ENCODE measurements around the gene PYGO2. TPM values are rescaled to one million over a fixed set of nuclear protein-coding genes. Genes with fewer than 3 reads are reported as not detected.

PYGO2 gene
- total RNA-seq, 1 experiment from 2014 or later, result 33.2 TPM

- Histone ChIP-seq H3K4me3 (peak overlapping the region; percentile 87), H3K36me3 (ENCODE audit: low read depth) (peaks cover 19% of the 10 kb centered on the region; the same call in 1 of the 2 replicates), H3K27ac (peak overlapping the region; percentile 97), H3K9me3 (ENCODE audit: insufficient read depth, low read depth) (no peaks in the 10 kb centered on the region), H2AFZ (no peak overlapping the region), H3K27me3 (ENCODE audit: insufficient read depth, low read depth) (no peaks in the 10 kb centered on the region), H3K9me2 (ENCODE audit: insufficient read depth) (no peaks in the 10 kb centered on the region), H3F3A (ENCODE audit: insufficient read depth, low read depth) (peaks cover 58% of the 10 kb centered on the region), H4K20me1 (ENCODE audit: insufficient read depth) (peaks cover 1% of the 10 kb centered on the region; the same call in 1 of the 2 replicates), H3K4me1 (replicated peaks; ENCODE audit: insufficient read depth) (peaks cover 49% of the 10 kb centered on the region), H3K79me2 (ENCODE audit: low read depth) (peaks cover 57% of the 10 kb centered on the region), H3K4me2 (peak overlapping the region; percentile 93)
- ChIA-PET POLR2A (ENCODE audit: unreplicated experiment) (interaction anchor here (0.6 to 1.7 kb wide), 6 partner anchors 8 to 1404 kb away, joined by 3 to 11 read pairs (median 4); partner anchors contain the start of gene ADAM15), CTCF (interaction anchor here (0.6 to 2.0 kb wide), 5 partner anchors 23 to 114 kb away, joined by 3 to 17 read pairs (median 4); no protein-coding TSS in a partner anchor)
- intact Hi-C loops (cut with micrococcal nuclease; ENCODE audit: unreplicated experiment), result loop anchor here (2.0 to 5.0 kb wide), 3 partner anchors 45 to 351 kb away; partner anchors contain the start of genes RUSC1 and SLC50A1
- DNase-seq, result peak in 1 of 2 experiments; percentile 45
- no TSS peak for BruUV-seq (replicated peaks)
- TF ChIP-seq EZH2 (IDR thresholded peaks at IDR 0.05; ENCODE audit: low read depth) (no peak), CTCF (conservative IDR thresholded peaks at IDR 0.05) (no peak)
Observed at GRCh38 chr1:154971341-154971998, 9.9 kb upstream of the PYGO2 start.

GRCh38 chr1:154970631-154971340 lies 9.2 kb upstream of the PYGO2 start, which contains the start of gene SHC1:
TSS of gene SHC1 (minus strand) at chr1:154970747. CDS start at chr1:154970526, 221 bp downstream.
- intact Hi-C loops (cut with micrococcal nuclease; ENCODE audit: unreplicated experiment), result loop anchor here (2.0 to 5.0 kb wide), 3 partner anchors 46 to 352 kb away; partner anchors contain the start of genes RUSC1 and SLC50A1

More at GRCh38 chr1:154970631-154971340, 9.2 kb upstream of the PYGO2 start, which contains the start of gene SHC1:
- ChIA-PET POLR2A (ENCODE audit: unreplicated experiment) (interaction anchor here (0.5 to 1.7 kb wide), 13 partner anchors 10 to 1403 kb away, joined by 3 to 18 read pairs (median 5); partner anchors contain the start of genes ADAM15, PBXIP1, PYGO2 and ZBTB7B), CTCF (interaction anchor here (0.6 to 2.0 kb wide), 7 partner anchors 9 to 203 kb away, joined by 3 to 17 read pairs (median 4); partner anchors contain the start of genes ADAM15 and PYGO2)
- H4K20me1 ChIP-seq (ENCODE audit: insufficient read depth), result no peaks in the 10 kb centered on the region
- no peaks in the 10 kb centered on the region for H3K9me2 ChIP-seq (ENCODE audit: insufficient read depth)
- peak within 1 kb of the TSS; percentile 93 for H3K4me2 ChIP-seq
- H3K4me1 ChIP-seq (replicated peaks; ENCODE audit: insufficient read depth), result peaks cover 44% of the 10 kb centered on the region
- H3F3A ChIP-seq (ENCODE audit: insufficient read depth, low read depth), result peaks cover 56% of the 10 kb centered on the region
- H3K27ac ChIP-seq, result peak within 1 kb of the TSS; percentile 97
- no peaks in the 10 kb centered on the region for H3K9me3 ChIP-seq (ENCODE audit: insufficient read depth, low read depth)
- no peaks in the 10 kb centered on the region for H3K27me3 ChIP-seq (ENCODE audit: insufficient read depth, low read depth)
- peak within 1 kb of the TSS; percentile 87 for H3K4me3 ChIP-seq
- H3K79me2 ChIP-seq (ENCODE audit: low read depth), result peaks cover 50% of the 10 kb centered on the region
- TF ChIP-seq EZH2 (IDR thresholded peaks at IDR 0.05; ENCODE audit: low read depth), result no peak
- TF ChIP-seq CTCF (conservative IDR thresholded peaks at IDR 0.05), result no peak
- BruUV-seq (replicated peaks), result no TSS peak
- DNase-seq, result peak; percentile 78 to 91
- no peak within 1 kb of the TSS for H2AFZ ChIP-seq
- H3K36me3 ChIP-seq (ENCODE audit: low read depth), result peaks cover 21% of the 10 kb centered on the region; the same call in 1 of the 2 replicates

Measured in PC-9 (cell line).